Astrocyte (in vitro differentiated cells and primary cell): ENCODE measurements around the gene TEC. TPM values are rescaled to one million over a fixed set of nuclear protein-coding genes. Genes with fewer than 3 reads are reported as not detected.

Experiments
- DNase-seq: peaks from one replicate; pipeline ENCODE4 v3.0.0-alpha.2; 2010; ENCODE audit warnings: low read depth
- FAIRE-seq: peaks from 2 replicates; lab custom pipeline; 2011; peaks lifted over from hg19 to GRCh38; lab: Jason Lieb, UNC
- H2AFZ ChIP-seq: 2 replicates; pipeline ENCODE4 v1.6.0; 2012; ENCODE audit warnings: low read depth, low read length, inconsistent platforms
- H3K27ac ChIP-seq: 2 replicates; pipeline ENCODE4 v1.5.1; 2011; ENCODE audit warnings: low read depth, low read length, inconsistent platforms
- H3K27me3 ChIP-seq: 2 replicates; pipeline ENCODE4 v1.6.0; 2011; ENCODE audit warnings: low read length, inconsistent platforms; ENCODE audit not compliant: insufficient read depth
- H3K36me3 ChIP-seq: 2 replicates; pipeline ENCODE4 v1.5.1; 2011; ENCODE audit warnings: low read length, inconsistent platforms; ENCODE audit not compliant: insufficient read depth
- H3K4me1 ChIP-seq: 2 replicates; pipeline ENCODE4 v1.5.1; 2011; ENCODE audit warnings: low read length, inconsistent platforms; ENCODE audit not compliant: insufficient read depth
- H3K4me2 ChIP-seq: 2 replicates; pipeline ENCODE4 v1.6.0; 2012; ENCODE audit warnings: low read length, inconsistent platforms
- H3K4me3 ChIP-seq: 2 replicates; pipeline ENCODE4 v1.5.1; 2011; ENCODE audit warnings: low read depth, mild to moderate bottlenecking, low read length, inconsistent platforms; ENCODE audit not compliant: insufficient read depth
- H3K79me2 ChIP-seq: 2 replicates; pipeline ENCODE4 v1.6.0; 2012; ENCODE audit warnings: mild to moderate bottlenecking, low read length, inconsistent platforms; ENCODE audit not compliant: insufficient read depth
- H3K9ac ChIP-seq: 2 replicates; pipeline ENCODE4 v1.6.0; 2012; ENCODE audit warnings: mild to moderate bottlenecking, low read length, inconsistent platforms
- H3K9me3 ChIP-seq: 2 replicates; pipeline ENCODE4 v1.5.1; 2012; ENCODE audit warnings: low read depth, mild to moderate bottlenecking, low read length, inconsistent platforms; ENCODE audit not compliant: insufficient read depth
- H4K20me1 ChIP-seq: 2 replicates; pipeline ENCODE4 v1.6.0; 2012; ENCODE audit warnings: low read length, inconsistent platforms; ENCODE audit not compliant: insufficient read depth
- H3K27ac Mint-ChIP-seq: one replicate; pipeline ENCODE4 v1.8.0; 2021; ENCODE audit warnings: mild to moderate bottlenecking, mixed read lengths; ENCODE audit not compliant: unreplicated experiment
- H3K27me3 Mint-ChIP-seq: one replicate; pipeline ENCODE4 v1.8.0; 2021; ENCODE audit warnings: low read depth, mixed read lengths; ENCODE audit not compliant: unreplicated experiment
- H3K36me3 Mint-ChIP-seq: one replicate; pipeline ENCODE4 v1.8.0; 2021; ENCODE audit warnings: low read depth, mixed read lengths; ENCODE audit not compliant: unreplicated experiment
- H3K4me1 Mint-ChIP-seq: one replicate; pipeline ENCODE4 v1.8.0; 2021; ENCODE audit warnings: low read depth, mixed read lengths; ENCODE audit not compliant: unreplicated experiment
- H3K4me3 Mint-ChIP-seq: one replicate; pipeline ENCODE4 v1.8.0; 2021; ENCODE audit warnings: mild to moderate bottlenecking, moderate library complexity, mixed read lengths; ENCODE audit not compliant: unreplicated experiment
- H3K9me3 Mint-ChIP-seq: one replicate; pipeline ENCODE4 v1.8.0; 2021; ENCODE audit warnings: mild to moderate bottlenecking, mixed read lengths; ENCODE audit not compliant: unreplicated experiment
- CTCF ChIP-seq: IDR thresholded peaks from 2 replicates; pipeline ENCODE4 v1.5.1; 2011; ENCODE audit warnings: low read depth, mild to moderate bottlenecking, inconsistent platforms, low read length, moderate library complexity; ENCODE audit not compliant: insufficient read depth
- EZH2 ChIP-seq: IDR thresholded peaks from 2 replicates; pipeline ENCODE4 v1.6.1; 2012; ENCODE audit warnings: mild to moderate bottlenecking, low read length, inconsistent platforms; ENCODE audit not compliant: insufficient read depth
- total RNA-seq: library from RNA; stranded (reverse); gene quantifications from 2 replicates; pipeline ENCODE4 v1.2.1, GENCODE V29; 2021

Gene TEC
- total RNA-seq, 1 donor from 2014 or later = 0.61 TPM

- H3K4me2 ChIP-seq = no peak overlapping the region
- H4K20me1 ChIP-seq = no peaks in the 10 kb centered on the region
- H3K36me3 ChIP-seq = no peaks in the 10 kb centered on the region
- Mint-ChIP-seq H3K4me3 (no peak overlapping the region), H3K27ac (no peak overlapping the region), H3K4me1 (no peaks in the 10 kb centered on the region), H3K9me3 (peaks cover 5% of the 10 kb centered on the region), H3K27me3 (peaks cover 12% of the 10 kb centered on the region), H3K36me3 (no peaks in the 10 kb centered on the region)
- H3K27me3 ChIP-seq = no peaks in the 10 kb centered on the region
- no peak overlapping the region for H3K4me3 ChIP-seq
- H3K9ac ChIP-seq = no peak overlapping the region
- no peaks in the 10 kb centered on the region for H3K79me2 ChIP-seq
- FAIRE-seq (no peak), DNase-seq (no peak)
- H3K4me1 ChIP-seq = peaks cover 3% of the 10 kb centered on the region
- H3K9me3 ChIP-seq = no peaks in the 10 kb centered on the region
- no peak overlapping the region for H3K27ac ChIP-seq
- no peak for TF ChIP-seq CTCF
- no peak for TF ChIP-seq EZH2
- no peak overlapping the region for H2AFZ ChIP-seq
Measured at GRCh38 chr4:48271626-48272025, 2.0 kb upstream of the TEC start.

- H3K27me3 ChIP-seq = no peaks in the 10 kb centered on the region
- TF ChIP-seq EZH2 = no peak
- TF ChIP-seq CTCF = no peak
- DNase-seq (no peak), FAIRE-seq (no peak)
- no peak overlapping the region for H2AFZ ChIP-seq
- H3K4me3 ChIP-seq = no peak overlapping the region
- Mint-ChIP-seq H3K9me3 (peaks cover 5% of the 10 kb centered on the region), H3K27me3 (peaks cover 12% of the 10 kb centered on the region), H3K36me3 (no peaks in the 10 kb centered on the region), H3K4me3 (no peak overlapping the region), H3K27ac (peak overlapping the region; percentile 10), H3K4me1 (no peaks in the 10 kb centered on the region)
- no peaks in the 10 kb centered on the region for H3K9me3 ChIP-seq
- no peaks in the 10 kb centered on the region for H3K36me3 ChIP-seq
- H4K20me1 ChIP-seq = no peaks in the 10 kb centered on the region
- no peaks in the 10 kb centered on the region for H3K79me2 ChIP-seq
- H3K27ac ChIP-seq = no peak overlapping the region
- H3K4me2 ChIP-seq = no peak overlapping the region
- no peak overlapping the region for H3K9ac ChIP-seq
- H3K4me1 ChIP-seq = peaks cover 3% of the 10 kb centered on the region
Measured at GRCh38 chr4:48270951-48271473, 1.4 kb upstream of the TEC start.

- Mint-ChIP-seq H3K4me1 (no peaks in the 10 kb centered on the region), H3K27ac (no peak overlapping the region), H3K9me3 (peaks cover 5% of the 10 kb centered on the region), H3K4me3 (peak overlapping the region; percentile 82), H3K27me3 (peaks cover 12% of the 10 kb centered on the region), H3K36me3 (no peaks in the 10 kb centered on the region)
- FAIRE-seq = no peak
- no peaks in the 10 kb centered on the region for H3K9me3 ChIP-seq
- peak overlapping the region; percentile 91 for H2AFZ ChIP-seq
- H3K36me3 ChIP-seq = no peaks in the 10 kb centered on the region
- TF ChIP-seq EZH2 = no peak
- no peak for TF ChIP-seq CTCF
- H3K9ac ChIP-seq = no peak overlapping the region
- H3K27me3 ChIP-seq = no peaks in the 10 kb centered on the region
- H3K27ac ChIP-seq = no peak overlapping the region
- peak overlapping the region; percentile 97 for H3K4me2 ChIP-seq
- H3K4me1 ChIP-seq = peaks cover 3% of the 10 kb centered on the region
- H3K4me3 ChIP-seq = peak overlapping the region; percentile 71
- H4K20me1 ChIP-seq = no peaks in the 10 kb centered on the region
- DNase-seq = no peak
- H3K79me2 ChIP-seq = no peaks in the 10 kb centered on the region
Measured at GRCh38 chr4:48270523-48270897, 872 bp upstream of the TEC start.
